IMR-90 (cell line): Measurements from ENCODE around the gene DNAJC4. TPM values are rescaled to one million over a fixed set of nuclear protein-coding genes. Genes with fewer than 3 reads are reported as not detected.

Source experiments
- ATAC-seq: fragments of 200-7000 bp; cut with Tn5 transposase; 2 replicates; pipeline ENCODE4 v1.9.1; 2020; ENCODE audit warnings: low read depth, mild to moderate bottlenecking, moderate library complexity
- BruUV-seq: library from RNA; stranded (reverse); fragments of 400-500 nt; replicated peaks from 2 replicates; lab custom pipeline; 2021; lab: Mats Ljungman, UMichigan
- CTCF ChIA-PET: fragments of 300-600 bp; formaldehyde crosslinking; extraction: SDS; loops from one replicate; lab custom pipeline; 2021; ENCODE audit warnings: antibody characterized with exemption; lab: Yijun Ruan, JAX
- POLR2A ChIA-PET: fragments of 300-600 bp; sonication (Branson Sonifier 250); formaldehyde crosslinking; loops from one replicate; lab custom pipeline; 2022; ENCODE audit warnings: antibody characterized with exemption; ENCODE audit not compliant: unreplicated experiment; lab: Charles Lee
- DNase-seq: peaks from one replicate; pipeline ENCODE4 v3.0.0; 2013
- H2AFZ ChIP-seq: replicated peaks from 2 replicates; pipeline ENCODE3; 2013; ENCODE audit warnings: low read length, mild to moderate bottlenecking; ENCODE audit not compliant: poor library complexity
- H2AK5ac ChIP-seq: 2 replicates; pipeline ENCODE4 v1.6.1; 2013; ENCODE audit warnings: low read depth, low read length, inconsistent platforms
- H2AK9ac ChIP-seq: replicated peaks from 2 replicates; pipeline ENCODE3; 2013; ENCODE audit warnings: mild to moderate bottlenecking, low read depth, low read length, moderate library complexity; ENCODE audit not compliant: poor library complexity
- H2BK120ac ChIP-seq: 2 replicates; pipeline ENCODE4 v1.6.1; 2013; ENCODE audit warnings: low read depth, low read length, inconsistent platforms
- H2BK15ac ChIP-seq: 3 replicates; pipeline ENCODE4 v1.6.1; 2013; ENCODE audit warnings: low read depth, low read length, inconsistent platforms
- H2BK20ac ChIP-seq: 2 replicates; pipeline ENCODE4 v1.6.1; 2013; ENCODE audit warnings: low read depth, mild to moderate bottlenecking, inconsistent platforms, low read length, moderate library complexity
- H2BK5ac ChIP-seq: 2 replicates; pipeline ENCODE4 v1.6.1; 2013; ENCODE audit warnings: mild to moderate bottlenecking, low read depth, low read length, inconsistent platforms; ENCODE audit not compliant: poor library complexity, severe bottlenecking
- H3K14ac ChIP-seq: replicated peaks from 2 replicates; pipeline ENCODE4 v1.6.1; 2013; ENCODE audit warnings: low read depth, low read length, inconsistent platforms
- H3K18ac ChIP-seq: 2 replicates; pipeline ENCODE4 v1.6.1; 2013; ENCODE audit warnings: low read depth, low read length, control low read depth
- H3K23ac ChIP-seq: 2 replicates; pipeline ENCODE4 v1.6.1; 2013; ENCODE audit warnings: low read depth, low read length, inconsistent platforms
- H3K27ac ChIP-seq: 2 replicates; pipeline ENCODE4 v1.5.1; 2013; ENCODE audit warnings: mild to moderate bottlenecking, control low read depth, low read length; ENCODE audit not compliant: insufficient read depth
- H3K27me3 ChIP-seq: 2 replicates; pipeline ENCODE4 v1.6.1; 2013; ENCODE audit warnings: low read length; ENCODE audit not compliant: control insufficient read depth, insufficient read depth
- H3K36me3 ChIP-seq: 2 replicates; pipeline ENCODE4 v1.6.1; 2013; ENCODE audit warnings: low read length, mixed read lengths; ENCODE audit not compliant: control insufficient read depth, insufficient read depth
- H3K4ac ChIP-seq: 2 replicates; pipeline ENCODE4 v1.6.1; 2013; ENCODE audit warnings: low read depth, low read length, inconsistent platforms
- H3K4me1 ChIP-seq: 2 replicates; pipeline ENCODE4 v1.6.1; 2013; ENCODE audit warnings: low read length, mixed read lengths; ENCODE audit not compliant: control insufficient read depth, insufficient read depth
- H3K4me2 ChIP-seq: 2 replicates; pipeline ENCODE4 v1.6.1; 2013; ENCODE audit warnings: low read depth, mild to moderate bottlenecking, control low read depth, low read length, moderate library complexity
- H3K4me3 ChIP-seq: 2 replicates; pipeline ENCODE4 v1.5.1; 2013; ENCODE audit warnings: low read depth, mild to moderate bottlenecking, control low read depth, low read length, moderate library complexity; ENCODE audit not compliant: insufficient read depth
- H3K56ac ChIP-seq: 2 replicates; pipeline ENCODE4 v1.6.1; 2013; ENCODE audit warnings: low read length, inconsistent platforms; ENCODE audit not compliant: insufficient read depth; ENCODE audit errors: extremely low read depth
- H3K79me1 ChIP-seq, 2 experiments: 2 replicates each; pipeline ENCODE4 v1.6.1; 2013; ENCODE audit warnings: low read length in 2 of 2, inconsistent platforms in 1 of 2, low read depth in 1 of 2
- H3K9ac ChIP-seq: 2 replicates; pipeline ENCODE4 v1.6.1; 2013; ENCODE audit warnings: low read depth, low read length, control low read depth
- H3K9me1 ChIP-seq: 2 replicates; pipeline ENCODE4 v1.6.1; 2013; ENCODE audit warnings: low read length, inconsistent platforms; ENCODE audit not compliant: insufficient read depth
- H3K9me3 ChIP-seq: 2 replicates; pipeline ENCODE4 v1.6.1; 2013; ENCODE audit warnings: low read length; ENCODE audit not compliant: control insufficient read depth, insufficient read depth
- H4K20me1 ChIP-seq: 2 replicates; pipeline ENCODE4 v1.6.1; 2013; ENCODE audit warnings: low read length, inconsistent platforms; ENCODE audit not compliant: insufficient read depth
- H4K5ac ChIP-seq: 2 replicates; pipeline ENCODE4 v1.6.1; 2013; ENCODE audit warnings: mild to moderate bottlenecking, low read depth, low read length, control low read depth
- H4K8ac ChIP-seq, 2 experiments: 2 replicates each; pipeline ENCODE4 v1.6.1; 2013; ENCODE audit warnings: low read depth in 2 of 2, low read length in 2 of 2, control low read depth in 1 of 2, inconsistent platforms in 1 of 2
- H4K91ac ChIP-seq: 2 replicates; pipeline ENCODE4 v1.6.1; 2013; ENCODE audit warnings: low read depth, low read length, inconsistent platforms; ENCODE audit not compliant: insufficient read depth
- BHLHE40 ChIP-seq: fragments of 150-350 bp; IDR thresholded peaks from 2 replicates; pipeline ENCODE4 v1.6.1; 2016; ENCODE audit warnings: mild to moderate bottlenecking, low read depth, low read length
- CEBPB ChIP-seq: IDR thresholded peaks from 2 replicates; pipeline ENCODE4 v1.6.1; 2012; ENCODE audit warnings: low read depth, low read length, improper control_type of control experiment
- CHD1 ChIP-seq: IDR thresholded peaks from 2 replicates; pipeline ENCODE4 v1.6.1; 2012; ENCODE audit warnings: low read depth, low read length, improper control_type of control experiment
- FOS ChIP-seq: fragments of 150-350 bp; IDR thresholded peaks from 2 replicates; pipeline ENCODE4 v1.6.1; 2016; ENCODE audit warnings: low read depth, low read length
- MAFK ChIP-seq: IDR thresholded peaks from 2 replicates; pipeline ENCODE4 v1.6.1; 2012; ENCODE audit warnings: low read depth, low read length, improper control_type of control experiment
- MAZ ChIP-seq: IDR thresholded peaks from 2 replicates; pipeline ENCODE4 v1.6.1; 2012; ENCODE audit warnings: low read depth, mild to moderate bottlenecking, low read length, improper control_type of control experiment, moderate library complexity, borderline replicate concordance
- MXI1 ChIP-seq: IDR thresholded peaks from 2 replicates; pipeline ENCODE4 v1.6.1; 2012; ENCODE audit warnings: low read depth, mild to moderate bottlenecking, low read length, moderate library complexity, borderline replicate concordance
- NFE2L2 ChIP-seq: fragments of 150-350 bp; IDR thresholded peaks from 2 replicates; pipeline ENCODE4 v1.6.1; 2016; ENCODE audit warnings: low read depth, mild to moderate bottlenecking, low read length
- POLR2A ChIP-seq: IDR thresholded peaks from 2 replicates; pipeline ENCODE4 v1.6.1; 2012; ENCODE audit warnings: mild to moderate bottlenecking, low read depth, low read length
- RAD21 ChIP-seq: IDR thresholded peaks from 2 replicates; pipeline ENCODE4 v1.6.1; 2012; ENCODE audit warnings: low read length, improper control_type of control experiment
- RCOR1 ChIP-seq: IDR thresholded peaks from 2 replicates; pipeline ENCODE4 v1.6.1; 2012; ENCODE audit warnings: mild to moderate bottlenecking, low read length, improper control_type of control experiment; ENCODE audit not compliant: insufficient replicate concordance
- RFX5 ChIP-seq: IDR thresholded peaks from 2 replicates; pipeline ENCODE4 v1.8.0; 2012; ENCODE audit warnings: low read depth, mild to moderate bottlenecking, low read length, moderate library complexity
- SMC3 ChIP-seq: fragments of 150-350 bp; IDR thresholded peaks from 2 replicates; pipeline ENCODE4 v1.6.1; 2016; ENCODE audit warnings: low read depth, mild to moderate bottlenecking, antibody characterized with exemption, low read length, moderate library complexity
- USF2 ChIP-seq: fragments of 150-350 bp; IDR thresholded peaks from 2 replicates; pipeline ENCODE4 v1.6.1; 2017; ENCODE audit warnings: mild to moderate bottlenecking, antibody characterized with exemption, low read length, low read depth
- WGBS, 2 experiments: methylation state at CpG; one replicate each; pipeline versions ENCODE4 v1.1.5 to v1.1.7; 2013; ENCODE audit warnings: missing lambda C conversion rate in 2 of 2; ENCODE audit not compliant: insufficient read length in 1 of 2; ENCODE audit errors: extremely low coverage in 2 of 2; 5-methylcytosine and 5-hydroxymethylcytosine counted together
- dilution Hi-C: fragments of 300-500 bp; cut with HindIII; formaldehyde crosslinking; loops from one replicate; pipeline ENCODE4 v1.14.3; 2018; ENCODE audit warnings: low sequenced_read_pairs; ENCODE audit not compliant: unreplicated experiment
- in situ Hi-C: fragments of 300-500 bp; cut with MboI; formaldehyde crosslinking; loops from 3 replicates; pipeline ENCODE4 v1.14.3; 2019; ENCODE audit warnings: low sequenced_read_pairs, inconsistent platforms, mixed read lengths
- intact Hi-C: fragments of 100-400 bp; cut with micrococcal nuclease; formaldehyde crosslinking; loops from 2 replicates; pipeline ENCODE4 v1.10.0; 2022
- polyA plus RNA-seq, 3 experiments: library from polyadenylated mRNA; depleted of rRNA; stranded (reverse); fragments of >200 nt; gene quantifications; 2 replicates each; pipeline ENCODE4 v1.2.3, GENCODE V29; 2012; ENCODE audit warnings: low replicate concordance in 1 of 3
- total RNA-seq: library from RNA; depleted of rRNA; stranded (reverse); fragments of >200 nt; gene quantifications from 2 replicates; pipeline ENCODE4 v1.2.3, GENCODE V29; 2012
- TF ChIP-seq, protein P1 (sequence below): fragments of 150-350 bp; IDR thresholded peaks from 2 replicates; pipeline ENCODE4 v1.6.1; 2016; ENCODE audit warnings: low read depth, mild to moderate bottlenecking, low read length, moderate library complexity, borderline replicate concordance

The DNAJC4 gene
- total and polyA plus RNA-seq, 2 of the 4 experiments (the other 2 are of a cell fraction), result 2.2 to 22.8 TPM

GRCh38 chr11:64229090-64229743 is 1.1 kb upstream of the DNAJC4 start:
- intact Hi-C loops, result no loop called here
- H2BK20ac ChIP-seq, result no peak overlapping the region
- no peak for TF ChIP-seq CHD1
- TF ChIP-seq MAZ, result no peak
- TF ChIP-seq SMC3, result no peak
- TF ChIP-seq, protein P1, sequence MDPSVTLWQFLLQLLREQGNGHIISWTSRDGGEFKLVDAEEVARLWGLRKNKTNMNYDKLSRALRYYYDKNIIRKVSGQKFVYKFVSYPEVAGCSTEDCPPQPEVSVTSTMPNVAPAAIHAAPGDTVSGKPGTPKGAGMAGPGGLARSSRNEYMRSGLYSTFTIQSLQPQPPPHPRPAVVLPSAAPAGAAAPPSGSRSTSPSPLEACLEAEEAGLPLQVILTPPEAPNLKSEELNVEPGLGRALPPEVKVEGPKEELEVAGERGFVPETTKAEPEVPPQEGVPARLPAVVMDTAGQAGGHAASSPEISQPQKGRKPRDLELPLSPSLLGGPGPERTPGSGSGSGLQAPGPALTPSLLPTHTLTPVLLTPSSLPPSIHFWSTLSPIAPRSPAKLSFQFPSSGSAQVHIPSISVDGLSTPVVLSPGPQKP, result no peak
- no peak for TF ChIP-seq FOS
- TF ChIP-seq MXI1, result no peak
- TF ChIP-seq NFE2L2, result no peak
- no peak for TF ChIP-seq USF2
- TF ChIP-seq POLR2A, result no peak
- TF ChIP-seq RAD21, result no peak
- TF ChIP-seq RFX5, result no peak
- TF ChIP-seq RCOR1, result no peak
- TF ChIP-seq MAFK, result no peak
- TF ChIP-seq BHLHE40, result no peak
- no peak for TF ChIP-seq CEBPB

More at GRCh38 chr11:64229090-64229743, 1.1 kb upstream of the DNAJC4 start:
- H4K5ac ChIP-seq, result no peak overlapping the region
- POLR2A ChIA-PET, result no interaction called here
- dilution Hi-C loops (no loop called here), in situ Hi-C loops (no loop called here)
- H3K4me2 ChIP-seq, result no peak overlapping the region; the same call in 1 of the 2 replicates
- H3K23ac ChIP-seq, result 0 out of 2 replicates have a peak overlapping the region, but pooled peaks have one; percentile 37
- H3K36me3 ChIP-seq, result peaks cover under 1% of the 10 kb centered on the region; the same call in 1 of the 2 replicates
- H3K14ac ChIP-seq, result no peak overlapping the region
- H2BK120ac ChIP-seq, result no peak overlapping the region
- 83% methylated on average over 1 of the region's 12 CpGs; no CpG with 5 or more reads in 1 of the 2 experiments for WGBS, 2 experiments
- no peak overlapping the region for H2BK15ac ChIP-seq
- CTCF ChIA-PET, result interaction anchor here (0.6 kb wide), 1 partner anchor 1405 kb away, joined by 3 read pairs; no protein-coding TSS in a partner anchor
- H3K4me3 ChIP-seq, result no peak overlapping the region
- H3K27me3 ChIP-seq, result no peaks in the 10 kb centered on the region
- BruUV-seq, result no TSS peak
- no peak overlapping the region for H2BK5ac ChIP-seq
- H2AFZ ChIP-seq, result no peak overlapping the region
- H3K27ac ChIP-seq, result no peak overlapping the region
- 0 out of 2 replicates have a peak overlapping the region, but pooled peaks have one; percentile 1 for H2AK5ac ChIP-seq
- no peaks in the 10 kb centered on the region for H3K9me3 ChIP-seq
- DNase-seq (no peak), ATAC-seq (no peak)
- H2AK9ac ChIP-seq, result peak overlapping the region; percentile 62
- no peak overlapping the region for H4K8ac ChIP-seq
- H4K20me1 ChIP-seq, result no peaks in the 10 kb centered on the region; the same call in 1 of the 2 replicates
- H3K9me1 ChIP-seq, result peaks cover 19% of the 10 kb centered on the region
- no peak overlapping the region for H4K91ac ChIP-seq
- peaks cover 23% of the 10 kb centered on the region for H3K4me1 ChIP-seq
- H3K18ac ChIP-seq, result no peak overlapping the region
- no peak overlapping the region for H3K56ac ChIP-seq
- no peak overlapping the region for H3K9ac ChIP-seq
- H3K79me1 ChIP-seq, result peaks cover 23 to 84% of the 10 kb centered on the region in 2 experiments
- H3K4ac ChIP-seq, result peak overlapping the region; percentile 64
